Panc1 (cell line): ENCODE data around the gene SLX1A.

Experiments used
- POLR2AphosphoS5 ChIP-seq: IDR thresholded peaks from 2 replicates; pipeline ENCODE4 v1.6.1; 2012; ENCODE audit warnings: mild to moderate bottlenecking, low read depth, low read length, moderate library complexity
- SIN3A ChIP-seq: IDR thresholded peaks from 2 replicates; pipeline ENCODE4 v1.6.1; 2012; ENCODE audit warnings: low read depth, mild to moderate bottlenecking, low read length, moderate library complexity, borderline replicate concordance; ENCODE audit not compliant: insufficient read depth
- TCF7L2 ChIP-seq: IDR thresholded peaks from 2 replicates; pipeline ENCODE4 v1.6.1; 2011; ENCODE audit warnings: mild to moderate bottlenecking, low read depth, low read length, inconsistent platforms
- TF ChIP-seq, protein P1 (sequence below): fragments of 450-650 bp; IDR thresholded peaks from 2 replicates; pipeline ENCODE4 v1.5.1; 2017; ENCODE audit warnings: mild to moderate bottlenecking
- TF ChIP-seq, protein P2 (sequence below), 2 experiments: IDR thresholded peaks; 2 replicates each; pipeline ENCODE4 v1.6.1; 2011 to 2012; ENCODE audit warnings: low read depth in 2 of 2, control low read depth in 1 of 2, low read length in 1 of 2, mild to moderate bottlenecking in 1 of 2, moderate library complexity in 1 of 2; ENCODE audit not compliant: insufficient read depth in 1 of 2

DNA sequence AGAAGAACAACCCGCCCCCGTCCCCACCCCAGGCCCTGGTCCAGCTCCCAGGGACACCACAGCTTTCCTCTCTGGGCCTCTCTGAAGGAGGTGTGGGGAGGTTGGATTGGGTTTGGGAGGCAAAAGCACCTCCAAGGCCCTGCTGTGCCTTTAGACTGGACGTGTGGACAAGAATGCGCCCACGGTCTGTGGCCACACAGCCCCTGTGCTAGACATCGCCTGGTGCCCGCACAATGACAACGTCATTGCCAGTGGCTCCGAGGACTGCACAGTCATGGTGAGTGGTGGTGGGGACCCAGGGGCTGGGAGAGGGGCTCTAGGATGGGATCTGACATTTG lies 7.3 kb upstream of the SLX1A start:
- TF ChIP-seq, protein P1, sequence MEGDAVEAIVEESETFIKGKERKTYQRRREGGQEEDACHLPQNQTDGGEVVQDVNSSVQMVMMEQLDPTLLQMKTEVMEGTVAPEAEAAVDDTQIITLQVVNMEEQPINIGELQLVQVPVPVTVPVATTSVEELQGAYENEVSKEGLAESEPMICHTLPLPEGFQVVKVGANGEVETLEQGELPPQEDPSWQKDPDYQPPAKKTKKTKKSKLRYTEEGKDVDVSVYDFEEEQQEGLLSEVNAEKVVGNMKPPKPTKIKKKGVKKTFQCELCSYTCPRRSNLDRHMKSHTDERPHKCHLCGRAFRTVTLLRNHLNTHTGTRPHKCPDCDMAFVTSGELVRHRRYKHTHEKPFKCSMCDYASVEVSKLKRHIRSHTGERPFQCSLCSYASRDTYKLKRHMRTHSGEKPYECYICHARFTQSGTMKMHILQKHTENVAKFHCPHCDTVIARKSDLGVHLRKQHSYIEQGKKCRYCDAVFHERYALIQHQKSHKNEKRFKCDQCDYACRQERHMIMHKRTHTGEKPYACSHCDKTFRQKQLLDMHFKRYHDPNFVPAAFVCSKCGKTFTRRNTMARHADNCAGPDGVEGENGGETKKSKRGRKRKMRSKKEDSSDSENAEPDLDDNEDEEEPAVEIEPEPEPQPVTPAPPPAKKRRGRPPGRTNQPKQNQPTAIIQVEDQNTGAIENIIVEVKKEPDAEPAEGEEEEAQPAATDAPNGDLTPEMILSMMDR, result no peak
- TF ChIP-seq, protein P2, sequence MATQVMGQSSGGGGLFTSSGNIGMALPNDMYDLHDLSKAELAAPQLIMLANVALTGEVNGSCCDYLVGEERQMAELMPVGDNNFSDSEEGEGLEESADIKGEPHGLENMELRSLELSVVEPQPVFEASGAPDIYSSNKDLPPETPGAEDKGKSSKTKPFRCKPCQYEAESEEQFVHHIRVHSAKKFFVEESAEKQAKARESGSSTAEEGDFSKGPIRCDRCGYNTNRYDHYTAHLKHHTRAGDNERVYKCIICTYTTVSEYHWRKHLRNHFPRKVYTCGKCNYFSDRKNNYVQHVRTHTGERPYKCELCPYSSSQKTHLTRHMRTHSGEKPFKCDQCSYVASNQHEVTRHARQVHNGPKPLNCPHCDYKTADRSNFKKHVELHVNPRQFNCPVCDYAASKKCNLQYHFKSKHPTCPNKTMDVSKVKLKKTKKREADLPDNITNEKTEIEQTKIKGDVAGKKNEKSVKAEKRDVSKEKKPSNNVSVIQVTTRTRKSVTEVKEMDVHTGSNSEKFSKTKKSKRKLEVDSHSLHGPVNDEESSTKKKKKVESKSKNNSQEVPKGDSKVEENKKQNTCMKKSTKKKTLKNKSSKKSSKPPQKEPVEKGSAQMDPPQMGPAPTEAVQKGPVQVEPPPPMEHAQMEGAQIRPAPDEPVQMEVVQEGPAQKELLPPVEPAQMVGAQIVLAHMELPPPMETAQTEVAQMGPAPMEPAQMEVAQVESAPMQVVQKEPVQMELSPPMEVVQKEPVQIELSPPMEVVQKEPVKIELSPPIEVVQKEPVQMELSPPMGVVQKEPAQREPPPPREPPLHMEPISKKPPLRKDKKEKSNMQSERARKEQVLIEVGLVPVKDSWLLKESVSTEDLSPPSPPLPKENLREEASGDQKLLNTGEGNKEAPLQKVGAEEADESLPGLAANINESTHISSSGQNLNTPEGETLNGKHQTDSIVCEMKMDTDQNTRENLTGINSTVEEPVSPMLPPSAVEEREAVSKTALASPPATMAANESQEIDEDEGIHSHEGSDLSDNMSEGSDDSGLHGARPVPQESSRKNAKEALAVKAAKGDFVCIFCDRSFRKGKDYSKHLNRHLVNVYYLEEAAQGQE (IDR thresholded peaks at IDR 0.05; ENCODE audit: insufficient read depth in 1 of 2, low read depth in 2 of 2, low read length in 1 of 2), result no peak
- TF ChIP-seq POLR2AphosphoS5 (no peak), SIN3A (no peak), TCF7L2 (no peak)
